NCI-H2107 (cell line): ENCODE data around the gene ZDHHC11.
"Not testable (repeated sequence)": the region's sequence is repeated elsewhere in the genome, so short reads cannot be mapped to it uniquely, and the experiment has no call there.

ENCODE experiments used
- DNase-seq: peaks from one replicate; lab custom pipeline; 2025; lab: John Stamatoyannopoulos, UW

ZDHHC11 gene

DNA sequence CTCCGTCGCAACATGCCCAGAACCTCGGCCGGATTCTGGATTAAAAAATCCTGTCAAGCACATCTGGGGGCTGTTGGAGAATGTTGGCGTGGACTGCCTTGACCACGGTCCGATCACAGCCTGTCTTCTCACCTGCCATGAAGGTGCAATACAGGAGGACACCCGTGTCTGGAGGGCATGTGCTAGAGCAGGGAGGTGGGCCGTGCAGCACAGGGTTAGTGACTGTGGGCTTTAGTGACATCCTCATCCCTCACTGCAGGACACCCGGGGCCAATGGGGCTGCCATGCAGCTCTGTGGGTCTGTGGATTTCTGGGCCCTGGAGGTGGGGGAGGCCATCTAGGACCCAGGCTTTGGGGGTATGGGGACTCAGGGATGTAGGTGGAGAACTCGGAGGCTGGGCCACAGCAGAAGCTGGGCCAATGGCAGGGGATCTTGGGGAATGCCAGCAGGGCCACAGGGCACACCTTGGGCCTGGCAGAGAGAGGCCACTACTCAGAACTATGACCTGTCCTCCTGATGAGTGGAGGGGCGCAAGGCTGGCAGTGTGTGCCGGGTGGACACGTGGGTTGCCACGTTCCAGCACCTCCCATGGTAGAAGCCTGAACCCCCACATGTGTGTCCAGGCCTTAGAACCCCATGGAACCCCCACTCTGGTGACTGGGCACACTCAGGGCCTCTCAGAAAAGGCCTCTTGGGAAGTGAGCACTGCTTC is 89.6 kb downstream of the ZDHHC11 start:
- no peak for DNase-seq

DNA sequence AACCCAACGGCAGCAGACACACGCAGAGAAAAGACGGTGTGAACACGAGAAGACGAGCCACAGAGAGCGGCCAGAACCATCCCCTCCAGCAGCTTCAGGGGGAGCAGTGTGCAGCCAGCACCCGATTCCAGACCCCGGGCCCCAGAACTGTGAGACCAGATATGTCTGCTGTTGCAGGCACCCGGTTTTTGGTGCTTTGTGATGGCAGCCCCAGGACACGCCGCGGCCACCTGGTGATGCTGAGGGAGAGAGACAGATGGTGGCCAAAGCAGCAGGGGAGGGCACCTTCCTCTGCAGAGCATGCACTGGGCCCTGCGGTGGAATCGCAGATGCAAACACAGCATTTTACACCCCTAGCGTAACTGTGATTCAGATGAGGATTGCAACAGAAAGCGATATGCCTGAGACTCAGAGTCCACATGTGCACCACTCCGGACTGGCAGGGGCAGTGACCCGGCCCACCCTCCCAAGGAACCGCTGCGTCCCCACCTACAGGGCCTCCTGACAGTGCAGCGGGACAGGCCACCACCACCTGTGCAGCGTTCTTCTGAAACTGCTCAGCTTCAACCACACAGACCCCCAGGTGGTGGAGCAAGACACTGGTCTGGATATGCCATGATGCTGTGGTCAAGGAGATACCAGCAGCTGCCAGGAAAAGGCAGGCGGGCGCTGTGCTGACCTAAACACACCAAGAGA is 90.3 kb downstream of the ZDHHC11 start:
- DNase-seq: no peak

GRCh38 chr5:759781-760362 is 90.9 kb downstream of the ZDHHC11 start:
- no peak for DNase-seq

DNA sequence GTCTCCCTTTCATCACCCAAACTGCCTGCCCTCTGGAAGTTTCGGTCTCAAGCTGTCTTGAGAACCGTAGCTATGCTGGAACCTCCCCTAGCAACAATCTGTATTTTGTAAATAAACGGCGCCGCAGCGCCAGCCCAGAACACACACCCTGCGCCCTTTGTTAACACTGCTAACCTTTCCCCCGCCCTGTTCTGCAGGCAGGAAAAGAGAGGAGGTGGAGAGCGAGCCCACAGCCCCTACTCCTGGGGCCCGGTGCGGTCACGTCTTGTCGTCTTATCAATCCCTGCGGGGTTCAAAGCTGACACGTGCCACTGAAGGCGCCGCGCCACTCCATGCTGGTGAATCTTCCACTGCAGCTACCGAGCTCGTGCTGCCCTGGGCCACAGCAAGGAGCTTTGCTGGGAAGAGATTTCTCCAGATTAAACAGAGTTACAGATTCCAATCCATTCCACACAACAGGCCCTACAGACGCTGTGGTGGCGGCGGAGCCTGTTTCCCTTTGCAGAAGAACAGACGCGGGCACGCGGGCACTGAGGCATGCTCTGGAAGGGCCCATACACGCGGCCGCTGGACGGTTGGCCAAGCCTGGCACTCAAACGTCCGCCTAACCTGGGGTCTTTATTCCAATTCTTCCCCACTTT is 91.6 kb downstream of the ZDHHC11 start:
- no peak for DNase-seq

DNA sequence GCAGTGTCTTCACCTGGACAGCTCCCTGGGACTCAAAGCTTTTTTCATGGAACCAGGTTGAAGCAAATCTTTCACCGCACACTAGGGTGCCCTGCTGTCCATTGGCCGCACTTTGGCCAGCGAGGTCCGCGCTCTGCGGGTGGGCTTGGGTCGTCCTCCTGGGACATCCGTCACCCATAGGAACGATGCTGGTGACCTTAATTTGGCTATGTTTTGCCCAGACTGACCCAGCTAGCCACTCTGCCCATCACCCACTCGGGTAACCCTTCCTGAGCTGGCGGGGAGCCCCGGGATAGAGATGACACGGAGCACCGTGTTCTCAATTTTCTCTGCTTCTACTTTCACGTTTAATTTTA is 92.1 kb downstream of the ZDHHC11 start:
- no peak for DNase-seq

DNA sequence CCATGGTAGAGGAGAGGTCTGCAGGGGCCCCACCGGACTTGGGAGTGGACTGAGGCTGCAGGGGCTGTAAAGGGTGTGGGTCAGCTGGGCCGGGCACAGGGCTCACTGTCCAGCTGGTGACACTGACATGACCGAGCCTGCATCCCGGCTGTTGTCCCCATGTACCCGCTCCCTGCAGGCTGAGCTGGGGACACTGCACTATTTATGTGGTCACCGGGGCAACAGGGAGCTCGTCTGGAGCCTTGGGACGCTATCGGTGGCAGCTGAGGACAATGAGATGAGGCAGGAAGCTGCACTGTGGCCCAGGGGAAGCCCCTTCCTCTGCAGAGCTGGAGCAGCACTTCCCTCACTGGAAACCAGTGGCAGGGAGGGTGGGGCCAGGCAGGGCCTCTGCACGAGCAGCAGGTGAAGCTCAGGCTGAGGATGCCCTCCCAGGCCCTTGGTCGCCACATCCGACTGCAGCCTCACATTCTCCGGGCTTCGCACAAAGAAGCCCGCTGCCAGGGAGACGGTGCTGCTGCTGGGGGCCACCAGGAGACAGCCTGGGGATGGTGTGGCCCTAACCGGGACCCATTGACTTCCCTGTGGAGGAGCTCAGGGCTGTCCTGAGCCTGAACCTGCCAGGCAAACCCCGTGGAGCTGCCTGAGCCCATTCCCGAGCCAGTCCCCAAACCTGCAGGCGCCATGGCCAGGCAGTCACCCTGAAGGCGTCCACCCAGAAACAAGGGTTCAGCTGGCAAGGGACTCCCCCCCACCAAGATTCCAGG is 92.7 kb downstream of the ZDHHC11 start:
- no peak for DNase-seq

DNA sequence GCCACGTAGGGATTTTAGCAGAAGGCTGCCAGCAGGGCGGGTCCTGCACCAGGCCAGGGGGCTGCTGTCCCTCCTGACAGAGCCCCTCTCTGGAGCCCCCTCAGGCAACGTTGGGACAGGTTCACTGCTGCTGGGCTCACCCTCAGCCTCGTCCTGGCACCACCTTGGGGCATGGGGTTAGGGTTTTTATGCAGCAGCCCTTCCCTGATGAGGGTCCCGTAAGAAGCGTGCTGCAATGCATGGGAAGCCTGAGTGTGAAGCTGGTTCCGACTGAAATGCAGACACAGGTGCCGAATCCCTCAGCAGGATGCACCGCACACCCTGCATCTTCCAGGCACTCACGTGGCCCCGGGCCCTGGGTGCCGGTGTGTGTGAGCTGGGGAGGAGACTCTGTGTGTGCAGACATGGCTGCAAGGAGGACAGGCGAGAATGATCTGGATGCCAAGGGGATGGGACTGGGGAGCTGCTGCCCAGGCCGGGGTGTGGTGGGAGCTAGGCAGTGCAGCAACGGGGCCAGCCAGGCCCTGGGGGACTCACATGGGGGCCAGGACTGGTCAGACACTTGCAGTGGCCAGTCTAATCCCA is 93.3 kb downstream of the ZDHHC11 start:
- DNase-seq: no peak

GRCh38 chr5:756865-757345 is 93.9 kb downstream of the ZDHHC11 start:
- DNase-seq: no peak

DNA sequence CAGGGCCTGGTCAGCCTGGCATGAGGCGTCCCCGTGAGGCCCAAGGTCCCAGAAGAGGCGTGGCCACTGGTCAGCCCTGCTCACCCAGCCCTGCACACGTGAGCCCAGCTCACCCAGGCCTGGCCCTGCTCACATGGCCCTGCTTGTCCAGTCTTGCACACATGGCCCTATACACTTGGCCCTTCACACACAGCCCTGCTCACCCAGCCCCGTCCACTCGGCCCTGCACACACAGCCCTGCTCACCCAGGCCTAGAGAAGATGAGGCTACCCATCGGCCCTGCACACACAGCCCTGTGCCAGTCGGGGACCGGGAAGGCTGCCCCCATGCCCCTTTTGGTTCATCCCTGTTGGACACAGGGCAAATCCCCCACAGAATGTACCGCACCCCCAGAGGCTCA is 94.6 kb downstream of the ZDHHC11 start:
- DNase-seq: no peak

- not testable (repeated sequence) for DNase-seq
Observed at GRCh38 chr5:754143-754632, 96.6 kb downstream of the ZDHHC11 start.

DNA sequence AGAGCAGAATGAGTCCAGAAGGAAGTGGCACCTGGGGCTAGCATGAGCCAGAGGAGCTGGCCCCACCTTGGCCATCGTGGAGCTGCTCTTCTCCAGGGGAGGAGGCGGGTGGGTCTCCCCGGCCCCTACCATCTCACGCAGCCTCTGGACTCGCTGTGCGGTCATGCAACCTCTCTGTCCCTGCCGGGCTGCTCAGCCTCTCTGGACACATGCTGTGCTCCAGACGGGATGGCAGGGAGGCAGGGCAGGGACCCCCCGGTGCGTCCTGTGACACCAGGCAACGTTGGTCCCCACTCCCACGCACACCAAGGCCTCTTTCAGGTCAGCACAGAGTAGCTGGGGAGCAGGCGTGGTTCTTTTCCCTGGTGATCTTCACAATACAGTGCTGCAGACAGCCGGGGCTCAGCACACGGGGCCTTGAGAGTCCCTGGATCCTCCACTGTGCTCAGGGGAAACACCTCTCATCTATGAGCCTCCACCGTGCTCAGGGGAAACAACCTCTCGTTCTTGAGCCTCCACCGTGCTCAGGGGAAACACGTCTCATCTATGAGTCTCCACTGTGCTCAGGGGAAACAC is 97.1 kb downstream of the ZDHHC11 start:
- DNase-seq: not testable (repeated sequence)

GRCh38 chr5:752532-753115 is 98.2 kb downstream of the ZDHHC11 start:
- DNase-seq: not testable (repeated sequence)

DNA sequence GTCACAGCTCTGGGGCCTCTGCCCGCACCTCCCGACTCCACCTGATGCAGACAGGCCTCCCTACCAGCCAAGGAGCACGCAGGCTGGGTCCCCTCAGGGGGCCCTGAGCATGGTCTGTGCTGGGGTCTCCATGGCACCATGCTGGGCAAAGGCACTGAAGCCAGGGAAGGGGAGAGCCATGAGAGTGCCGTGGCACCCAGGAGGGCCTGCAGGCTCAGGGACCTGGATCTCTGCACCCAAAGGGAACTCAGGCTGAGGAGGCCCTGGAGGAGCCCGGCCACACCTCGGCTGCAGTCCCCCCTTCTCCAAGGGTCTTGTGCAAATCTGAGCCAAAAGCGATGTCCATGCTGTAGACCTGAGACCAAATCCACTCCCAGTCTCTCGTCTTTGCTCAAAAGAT is 98.8 kb downstream of the ZDHHC11 start:
- not testable (repeated sequence) for DNase-seq

DNA sequence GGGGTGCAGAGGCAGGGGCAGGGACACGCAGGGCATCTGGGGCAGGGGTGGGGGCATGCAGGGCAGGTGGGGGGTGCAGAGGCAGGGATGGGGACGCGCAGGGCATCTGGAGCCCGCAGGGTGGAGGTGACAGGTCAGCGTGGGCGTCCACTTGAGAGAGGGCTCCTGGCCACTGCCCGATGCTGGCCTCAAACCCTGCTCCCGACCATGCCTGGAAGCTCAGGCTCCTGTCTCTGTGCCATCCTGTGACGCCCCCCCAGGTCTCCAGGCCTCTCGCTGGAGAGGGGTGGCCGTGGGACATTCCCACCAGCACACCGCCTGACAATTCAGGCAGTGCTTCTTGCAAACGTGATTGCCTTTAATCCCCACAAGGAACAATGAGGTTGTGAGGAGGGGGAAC is 99.3 kb downstream of the ZDHHC11 start:
- DNase-seq: no peak

- DNase-seq: not testable (repeated sequence)
Observed at GRCh38 chr5:750226-750625, 100.6 kb downstream of the ZDHHC11 start.

DNA sequence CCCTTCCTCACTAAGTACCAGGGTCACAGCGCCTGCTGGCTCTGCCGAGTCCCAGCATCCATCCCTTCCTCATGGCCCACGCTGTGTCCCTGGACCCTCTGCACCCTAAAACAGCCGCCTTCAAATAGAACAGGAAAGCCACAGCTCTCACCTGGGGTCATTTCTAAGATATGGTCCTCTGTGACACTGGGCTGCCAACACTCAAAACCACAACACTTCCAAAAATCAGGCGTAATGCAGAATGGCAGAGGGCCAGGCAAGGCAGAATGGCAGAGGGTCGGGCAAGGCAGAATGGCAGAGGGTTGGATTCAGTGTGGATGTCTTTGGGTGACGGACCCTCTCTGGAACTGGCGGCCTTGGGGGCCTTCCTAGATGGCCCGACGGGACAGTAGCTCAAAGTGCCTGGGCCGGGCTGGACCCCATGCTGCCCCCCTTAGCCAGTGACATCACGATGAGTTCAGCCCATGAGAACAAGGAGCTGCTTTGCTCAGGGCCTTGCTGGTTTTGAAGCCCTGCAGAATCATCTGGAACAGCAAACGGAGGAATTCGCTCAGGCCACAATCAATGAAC is 101.6 kb downstream of the ZDHHC11 start:
- no peak for DNase-seq

GRCh38 chr5:748011-748980 is 102.5 kb downstream of the ZDHHC11 start:
- not testable (repeated sequence) for DNase-seq

GRCh38 chr5:747303-747844 is 103.4 kb downstream of the ZDHHC11 start:
- DNase-seq: not testable (repeated sequence)

GRCh38 chr5:746258-746761 is 104.5 kb downstream of the ZDHHC11 start:
- no peak for DNase-seq
